SHP77 treated with DMSO at 0.1 percent for 48 hours (cell line): ENCODE measurements around the gene ARL8B.
"Not testable (repeated sequence)": the region's sequence is repeated elsewhere in the genome, so short reads cannot be mapped to it uniquely, and the experiment has no call there.

ENCODE experiments used
- DNase-seq: peaks from one replicate; lab custom pipeline; 2025; lab: John Stamatoyannopoulos, UW

ARL8B gene

GRCh38 chr3:5122030-5122740 lies at the start of gene ARL8B:
ARL8B (plus strand) TSS chr3:5122292; CDS start chr3:5122466, 174 bp downstream.
- peak; percentile 45 for DNase-seq

- no peak for DNase-seq
Measured at GRCh38 chr3:5073374-5074085, 48.6 kb upstream of the ARL8B start.

DNA sequence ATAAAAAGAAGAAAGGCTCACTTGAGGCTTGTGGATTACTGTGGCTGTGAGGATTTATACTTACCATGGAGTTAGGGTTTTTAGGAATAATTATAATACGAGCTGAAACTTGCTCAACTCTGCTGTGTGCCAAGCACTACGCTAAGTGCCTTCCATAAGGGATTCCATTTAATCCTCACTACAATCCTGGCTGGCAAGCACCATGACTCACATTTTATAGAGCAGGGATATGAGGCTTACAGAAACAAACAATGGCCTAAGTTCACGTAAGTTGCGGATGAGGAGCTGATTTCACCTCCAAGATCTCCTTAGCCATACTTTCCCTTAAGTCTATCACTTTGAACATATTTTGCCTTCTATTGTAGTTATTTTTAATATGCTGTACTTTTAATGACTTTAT lies 43.9 kb upstream of the ARL8B start:
- no peak for DNase-seq

GRCh38 chr3:5079761-5080160 lies 42.3 kb upstream of the ARL8B start:
- no peak for DNase-seq

DNA sequence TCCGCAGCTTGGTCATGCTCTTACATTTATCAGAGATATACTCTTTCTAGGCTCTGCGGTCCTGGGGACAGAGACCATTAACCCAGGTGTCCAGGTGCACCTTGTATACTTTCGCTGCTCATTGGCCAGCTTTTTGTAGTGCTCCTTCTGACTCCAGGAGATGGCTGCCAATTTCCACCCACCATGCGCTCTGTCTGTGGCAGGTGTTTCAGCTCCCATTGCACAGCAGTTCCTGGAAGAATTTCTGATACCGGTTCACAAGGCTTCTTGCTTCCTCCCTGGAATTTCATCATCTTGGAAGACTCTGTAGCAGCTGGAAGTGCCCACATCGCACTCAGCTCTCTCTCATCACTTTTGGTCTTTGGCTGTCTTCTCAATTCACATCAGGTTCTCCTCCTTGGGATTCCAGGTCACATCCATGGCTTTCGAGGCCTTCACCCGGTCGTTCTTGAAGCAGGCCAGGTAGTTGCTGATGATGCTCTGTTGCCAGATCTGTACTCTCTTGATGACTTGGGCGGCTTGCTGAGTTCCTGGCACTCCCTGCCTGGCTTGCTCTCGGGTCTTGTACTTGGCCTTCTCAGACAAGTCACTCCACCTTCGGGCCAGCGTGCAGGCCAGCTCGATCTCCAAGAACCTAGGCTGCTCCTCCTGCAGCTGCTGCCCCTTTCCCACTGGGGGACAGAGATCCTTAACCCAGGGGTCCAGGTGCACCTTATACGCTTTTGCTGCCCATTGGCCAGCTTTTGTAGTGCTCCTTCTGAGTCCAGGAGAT lies 41.1 kb upstream of the ARL8B start:
- DNase-seq, result no peak

DNA sequence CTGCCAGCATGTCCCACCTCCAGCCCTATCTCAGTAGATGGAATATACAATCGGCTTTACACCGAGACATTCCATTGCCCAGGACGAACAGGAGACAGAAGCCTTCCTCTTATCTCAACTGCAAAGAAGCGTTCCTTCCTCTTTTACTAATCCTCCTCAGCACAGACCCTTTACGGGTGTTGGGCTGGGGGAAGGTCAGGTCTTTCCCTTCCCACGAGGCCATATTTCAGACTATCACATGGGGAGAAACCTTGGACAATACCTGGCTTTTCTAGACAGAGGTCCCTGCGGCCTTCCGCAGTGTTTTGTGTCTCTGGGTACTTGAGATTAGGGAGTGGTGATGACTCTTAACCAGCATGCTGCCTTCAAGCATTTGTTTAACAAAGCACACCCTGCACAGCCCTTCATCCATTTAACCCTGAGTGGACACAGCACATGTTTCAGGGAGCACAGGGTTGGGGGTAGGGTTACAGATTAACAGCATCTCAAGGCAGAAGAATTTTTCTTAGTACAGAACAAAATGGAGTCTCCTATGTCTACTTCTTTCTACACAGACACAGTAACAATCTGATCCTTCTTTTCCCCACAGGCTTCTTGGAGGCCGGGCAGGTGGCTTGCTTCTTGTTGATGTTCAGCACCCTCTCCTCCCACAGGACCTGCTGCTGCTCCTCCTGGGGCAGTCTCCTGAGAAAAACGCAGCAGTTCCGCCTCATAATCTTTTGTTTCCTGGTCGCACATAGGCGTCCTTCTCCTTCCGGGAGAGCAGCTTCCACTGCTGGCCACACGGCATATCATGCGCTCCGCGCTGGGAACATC lies 39.9 kb upstream of the ARL8B start:
- DNase-seq, result not testable (repeated sequence)

DNA sequence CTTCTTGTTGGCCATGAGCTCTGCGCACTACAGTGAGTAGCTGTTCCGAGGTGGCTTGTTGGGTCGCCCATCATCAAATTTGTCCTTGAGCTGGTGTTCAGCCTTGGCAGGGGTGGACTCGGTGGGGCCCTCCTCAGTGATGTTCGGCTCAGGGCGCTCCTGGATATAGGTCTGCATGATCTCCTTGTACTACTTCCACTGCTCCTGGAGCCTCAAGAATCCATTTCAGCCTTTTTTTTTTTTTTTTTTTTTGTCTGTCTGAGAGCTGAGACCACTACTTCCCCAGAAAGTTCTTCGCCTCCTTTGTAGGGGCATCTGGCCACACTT lies 39.3 kb upstream of the ARL8B start:
- DNase-seq, result no peak

GRCh38 chr3:5084224-5084623 lies 37.9 kb upstream of the ARL8B start:
- DNase-seq, result no peak

DNA sequence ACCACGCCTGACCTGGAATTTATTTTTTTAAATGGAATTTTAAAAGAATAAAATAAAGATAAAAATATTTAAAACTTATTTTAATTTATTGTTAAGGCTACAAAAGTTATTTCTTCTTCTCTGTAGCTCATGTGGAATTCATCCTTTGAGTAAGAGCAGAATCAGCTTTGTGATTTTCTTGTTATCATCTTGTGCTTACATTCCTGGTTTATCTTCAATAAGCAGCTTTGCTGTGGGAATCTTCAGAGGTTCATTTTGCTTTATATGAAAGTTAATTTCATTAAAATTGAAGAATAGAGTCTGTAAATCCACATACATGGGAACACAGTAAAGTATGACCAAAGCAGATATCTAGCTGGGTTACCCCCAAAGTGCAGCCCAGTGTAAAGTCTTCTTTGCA lies 35.4 kb upstream of the ARL8B start:
- DNase-seq, result no peak

GRCh38 chr3:5087209-5087608 lies 34.9 kb upstream of the ARL8B start:
- DNase-seq, result no peak

DNA sequence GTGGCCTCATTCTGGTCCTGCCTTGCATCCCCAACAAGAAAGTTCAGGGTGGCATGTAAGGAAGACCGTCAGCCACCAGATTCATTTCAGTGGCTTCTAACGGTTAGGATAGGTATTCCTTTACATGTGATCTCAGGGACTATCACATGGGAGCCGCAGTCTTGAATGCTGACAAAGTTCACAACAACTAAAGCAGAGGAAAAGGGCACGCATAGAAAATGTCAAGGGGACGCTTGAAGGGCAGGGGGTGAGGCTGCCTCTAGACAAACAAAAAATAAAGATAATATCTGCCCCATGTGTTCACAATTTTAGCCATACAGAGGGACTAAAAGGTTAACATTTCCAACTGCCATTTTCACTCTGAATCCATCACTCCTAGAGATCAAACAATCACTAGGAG lies 31.9 kb upstream of the ARL8B start:
- DNase-seq, result no peak

GRCh38 chr3:5092018-5092417 lies 30.1 kb upstream of the ARL8B start:
- no peak for DNase-seq

GRCh38 chr3:5093731-5094130 lies 28.4 kb upstream of the ARL8B start:
- DNase-seq, result no peak

DNA sequence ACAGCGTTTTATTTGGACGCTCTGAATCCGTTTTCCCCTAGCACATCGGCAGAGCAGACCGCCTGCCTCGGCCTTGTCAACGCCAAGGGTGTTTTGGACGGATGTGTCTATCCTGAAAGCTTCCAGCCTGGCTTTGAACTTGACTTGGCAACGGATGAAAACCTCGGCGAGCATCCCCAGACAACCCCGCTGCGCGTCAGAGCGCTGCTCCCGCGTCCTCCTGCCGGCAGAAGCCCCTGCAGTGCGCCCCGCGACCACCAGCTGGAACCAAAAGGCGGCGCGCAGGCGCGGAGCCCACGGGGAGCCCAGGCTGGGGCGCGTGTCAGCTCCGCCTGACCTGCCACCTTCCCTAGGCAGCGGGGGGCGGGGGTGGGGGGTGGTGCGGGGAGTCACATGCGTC lies 26.2 kb upstream of the ARL8B start:
- DNase-seq, result no peak

DNA sequence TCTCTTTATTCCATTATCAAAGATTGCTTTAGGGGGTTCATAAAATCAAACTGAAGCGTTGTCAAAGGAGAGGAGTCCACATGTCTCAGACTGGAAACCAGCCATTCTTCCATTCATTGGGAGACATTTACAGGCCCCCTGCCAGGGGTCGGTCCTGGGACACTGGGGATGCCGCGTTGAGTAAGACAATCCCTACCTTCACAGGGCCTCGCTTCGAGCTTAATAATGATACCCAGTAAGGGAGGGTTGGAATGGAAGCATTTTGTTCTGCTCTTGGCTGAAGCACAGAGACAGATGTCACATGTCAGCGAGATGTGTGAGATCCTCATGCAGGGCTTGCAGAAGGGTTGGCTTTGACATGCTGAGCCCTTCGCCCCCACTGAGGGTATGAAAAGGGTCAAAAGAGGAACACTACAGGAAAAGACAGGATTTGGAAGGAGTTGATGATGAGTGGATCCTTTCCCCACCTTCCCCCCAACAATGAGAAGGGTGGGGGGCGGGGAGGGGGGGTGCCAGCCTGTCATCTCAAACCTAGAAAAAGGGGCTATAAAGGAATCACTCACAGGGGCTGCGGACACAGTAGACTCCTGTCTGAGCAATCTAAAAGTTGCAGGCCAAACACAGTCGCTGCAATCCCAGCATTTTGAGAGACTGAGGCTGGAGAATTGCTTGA lies 25.6 kb upstream of the ARL8B start:
- DNase-seq, result no peak

GRCh38 chr3:5098346-5098745 lies 23.7 kb upstream of the ARL8B start:
- DNase-seq, result no peak

- DNase-seq, result no peak
Measured at GRCh38 chr3:5102532-5102931, 19.6 kb upstream of the ARL8B start.

- DNase-seq, result no peak
Measured at GRCh38 chr3:5103743-5104142, 18.3 kb upstream of the ARL8B start.

GRCh38 chr3:5105050-5105449 lies 17.0 kb upstream of the ARL8B start:
- DNase-seq, result no peak

DNA sequence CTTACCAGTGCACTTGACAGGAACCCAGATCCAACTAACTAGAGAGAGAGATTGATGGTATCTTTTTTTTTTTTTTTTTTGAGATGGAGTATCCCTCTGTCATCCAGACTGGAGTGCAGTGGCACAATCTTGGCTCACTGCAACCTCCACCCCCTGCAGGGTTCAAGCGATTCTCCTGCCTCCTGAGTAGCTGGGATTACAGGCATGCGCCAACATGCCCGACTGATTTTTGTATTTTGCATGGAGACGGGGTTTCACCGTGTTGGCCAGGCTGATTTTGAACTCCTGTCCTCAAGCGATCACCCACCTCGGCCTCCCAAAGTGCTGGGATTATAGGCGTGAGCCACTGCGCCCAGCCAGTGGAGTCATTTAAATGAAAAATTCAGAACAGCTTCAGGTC lies 15.7 kb upstream of the ARL8B start:
- not testable (repeated sequence) for DNase-seq

DNA sequence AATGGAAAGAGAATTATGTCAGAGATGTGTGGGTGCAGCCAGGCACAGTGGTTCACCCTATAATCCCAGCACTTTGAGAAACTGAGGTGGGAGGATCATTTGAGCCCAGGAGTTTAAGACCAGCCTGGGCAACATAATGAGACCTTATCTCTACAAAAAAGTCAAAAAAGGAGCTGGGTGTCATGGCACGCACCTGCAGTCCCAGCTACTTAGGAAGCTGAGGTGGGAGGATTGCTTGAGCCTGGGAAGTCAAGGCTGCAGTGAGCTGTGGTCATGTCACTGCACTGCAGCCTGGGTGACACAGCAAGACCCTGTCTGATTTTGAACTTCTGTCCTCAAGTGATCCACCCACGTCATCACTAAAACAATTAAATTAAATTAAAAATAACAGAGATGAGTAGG lies 15.2 kb upstream of the ARL8B start:
- DNase-seq, result not testable (repeated sequence)

GRCh38 chr3:5110337-5110736 lies 11.8 kb upstream of the ARL8B start:
- DNase-seq, result no peak
